HepG2 (cell line): ENCODE measurements around the gene LMCD1.

Source experiments
- ATF1 ChIP-seq: IDR thresholded peaks from 2 replicates; pipeline ENCODE4 v1.6.1; 2016; ENCODE audit warnings: mild to moderate bottlenecking, control low read depth
- BRCA1 ChIP-seq: sonication (generic); formaldehyde crosslinking; IDR thresholded peaks from 2 replicates; pipeline ENCODE4 v1.4.0; 2020; ENCODE audit warnings: missing genetic modification reagents
- HOXA5 ChIP-seq: sonication (generic); formaldehyde crosslinking; IDR thresholded peaks from 2 replicates; pipeline ENCODE4 v1.4.0; 2020; ENCODE audit warnings: missing genetic modification reagents
- IKZF4 ChIP-seq: sonication (generic); formaldehyde crosslinking; IDR thresholded peaks from 2 replicates; pipeline ENCODE4 v1.5.1; 2020; ENCODE audit warnings: borderline replicate concordance, mild to moderate bottlenecking, low read depth, missing genetic modification reagents; ENCODE audit errors: not compliant biosample characterization
- NFIB ChIP-seq: sonication (generic); formaldehyde crosslinking; IDR thresholded peaks from 2 replicates; pipeline ENCODE4 v1.9.0; 2021; ENCODE audit warnings: missing genetic modification reagents, mild to moderate bottlenecking, borderline replicate concordance
- POLR2AphosphoS5 ChIP-seq: IDR thresholded peaks from 2 replicates; pipeline ENCODE4 v1.6.1; 2012; ENCODE audit warnings: low read depth, low read length
- RBFOX2 ChIP-seq: fragments of 200-400 bp; formaldehyde crosslinking; IDR thresholded peaks from 2 replicates; pipeline ENCODE4 v1.6.1; 2017; ENCODE audit warnings: low read depth, mild to moderate bottlenecking, low read length
- RXRA ChIP-seq: sonication (generic); formaldehyde crosslinking; IDR thresholded peaks from 2 replicates; pipeline ENCODE4 v1.5.1; 2020; ENCODE audit warnings: missing genetic modification reagents
- TEAD2 ChIP-seq: sonication (generic); formaldehyde crosslinking; IDR thresholded peaks from 2 replicates; pipeline ENCODE4 v1.9.0; 2021; ENCODE audit warnings: missing genetic modification reagents
- ZNF24 ChIP-seq: fragments of 450-650 bp; IDR thresholded peaks from 2 replicates; pipeline ENCODE4 v1.6.1; 2017; ENCODE audit warnings: antibody characterized with exemption, mild to moderate bottlenecking
- ZNF570 ChIP-seq: sonication (generic); formaldehyde crosslinking; IDR thresholded peaks from 2 replicates; pipeline ENCODE4 v1.4.0; 2020; ENCODE audit warnings: mild to moderate bottlenecking, missing genetic modification reagents, borderline replicate concordance
- TF ChIP-seq, protein P1 (sequence below): sonication (generic); formaldehyde crosslinking; IDR thresholded peaks from 2 replicates; pipeline ENCODE4 v1.8.0; 2022; ENCODE audit warnings: mild to moderate bottlenecking, missing genetic modification reagents; ENCODE audit not compliant: insufficient replicate concordance
- TF ChIP-seq, protein P2 (sequence below): sonication (generic); formaldehyde crosslinking; IDR thresholded peaks from 2 replicates; pipeline ENCODE4 v1.5.0; 2020; ENCODE audit warnings: mild to moderate bottlenecking, missing genetic modification reagents, moderate library complexity
- TF ChIP-seq, protein P3 (sequence below): fragments of 450-650 bp; IDR thresholded peaks from 2 replicates; pipeline ENCODE4 v1.6.1; 2017; ENCODE audit warnings: mild to moderate bottlenecking

DNA sequence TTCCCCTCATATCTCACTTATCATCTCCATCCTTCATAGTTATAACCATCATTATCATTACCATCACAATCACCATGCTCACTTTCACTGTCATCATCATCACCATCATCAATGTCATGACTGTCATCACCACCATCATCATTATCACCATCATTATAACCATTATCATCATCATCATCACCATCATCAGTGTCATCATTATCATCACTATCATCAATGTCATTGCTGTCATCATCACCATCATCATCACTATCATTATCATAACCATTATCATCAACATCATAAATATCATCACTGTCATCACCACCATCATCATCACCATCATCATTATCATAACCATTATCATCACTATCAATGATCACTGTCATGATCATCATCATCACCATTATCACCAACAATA is 98.8 kb downstream of the LMCD1 start:
- TF ChIP-seq TEAD2 (CRISPR knock-in tag) (no peak), RXRA (CRISPR knock-in tag) (no peak), BRCA1 (CRISPR knock-in tag) (no peak), ZNF570 (CRISPR knock-in tag) (no peak), NFIB (CRISPR knock-in tag) (no peak), RBFOX2 (no peak), HOXA5 (no peak), IKZF4 (CRISPR knock-in tag) (no peak), ZNF24 (no peak), POLR2AphosphoS5 (no peak), ATF1 (no peak)
- TF ChIP-seq, protein P1, sequence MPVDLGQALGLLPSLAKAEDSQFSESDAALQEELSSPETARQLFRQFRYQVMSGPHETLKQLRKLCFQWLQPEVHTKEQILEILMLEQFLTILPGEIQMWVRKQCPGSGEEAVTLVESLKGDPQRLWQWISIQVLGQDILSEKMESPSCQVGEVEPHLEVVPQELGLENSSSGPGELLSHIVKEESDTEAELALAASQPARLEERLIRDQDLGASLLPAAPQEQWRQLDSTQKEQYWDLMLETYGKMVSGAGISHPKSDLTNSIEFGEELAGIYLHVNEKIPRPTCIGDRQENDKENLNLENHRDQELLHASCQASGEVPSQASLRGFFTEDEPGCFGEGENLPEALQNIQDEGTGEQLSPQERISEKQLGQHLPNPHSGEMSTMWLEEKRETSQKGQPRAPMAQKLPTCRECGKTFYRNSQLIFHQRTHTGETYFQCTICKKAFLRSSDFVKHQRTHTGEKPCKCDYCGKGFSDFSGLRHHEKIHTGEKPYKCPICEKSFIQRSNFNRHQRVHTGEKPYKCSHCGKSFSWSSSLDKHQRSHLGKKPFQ (CRISPR knock-in tag) = no peak
- TF ChIP-seq, protein P2, sequence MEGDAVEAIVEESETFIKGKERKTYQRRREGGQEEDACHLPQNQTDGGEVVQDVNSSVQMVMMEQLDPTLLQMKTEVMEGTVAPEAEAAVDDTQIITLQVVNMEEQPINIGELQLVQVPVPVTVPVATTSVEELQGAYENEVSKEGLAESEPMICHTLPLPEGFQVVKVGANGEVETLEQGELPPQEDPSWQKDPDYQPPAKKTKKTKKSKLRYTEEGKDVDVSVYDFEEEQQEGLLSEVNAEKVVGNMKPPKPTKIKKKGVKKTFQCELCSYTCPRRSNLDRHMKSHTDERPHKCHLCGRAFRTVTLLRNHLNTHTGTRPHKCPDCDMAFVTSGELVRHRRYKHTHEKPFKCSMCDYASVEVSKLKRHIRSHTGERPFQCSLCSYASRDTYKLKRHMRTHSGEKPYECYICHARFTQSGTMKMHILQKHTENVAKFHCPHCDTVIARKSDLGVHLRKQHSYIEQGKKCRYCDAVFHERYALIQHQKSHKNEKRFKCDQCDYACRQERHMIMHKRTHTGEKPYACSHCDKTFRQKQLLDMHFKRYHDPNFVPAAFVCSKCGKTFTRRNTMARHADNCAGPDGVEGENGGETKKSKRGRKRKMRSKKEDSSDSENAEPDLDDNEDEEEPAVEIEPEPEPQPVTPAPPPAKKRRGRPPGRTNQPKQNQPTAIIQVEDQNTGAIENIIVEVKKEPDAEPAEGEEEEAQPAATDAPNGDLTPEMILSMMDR = no peak
- TF ChIP-seq, protein P3, sequence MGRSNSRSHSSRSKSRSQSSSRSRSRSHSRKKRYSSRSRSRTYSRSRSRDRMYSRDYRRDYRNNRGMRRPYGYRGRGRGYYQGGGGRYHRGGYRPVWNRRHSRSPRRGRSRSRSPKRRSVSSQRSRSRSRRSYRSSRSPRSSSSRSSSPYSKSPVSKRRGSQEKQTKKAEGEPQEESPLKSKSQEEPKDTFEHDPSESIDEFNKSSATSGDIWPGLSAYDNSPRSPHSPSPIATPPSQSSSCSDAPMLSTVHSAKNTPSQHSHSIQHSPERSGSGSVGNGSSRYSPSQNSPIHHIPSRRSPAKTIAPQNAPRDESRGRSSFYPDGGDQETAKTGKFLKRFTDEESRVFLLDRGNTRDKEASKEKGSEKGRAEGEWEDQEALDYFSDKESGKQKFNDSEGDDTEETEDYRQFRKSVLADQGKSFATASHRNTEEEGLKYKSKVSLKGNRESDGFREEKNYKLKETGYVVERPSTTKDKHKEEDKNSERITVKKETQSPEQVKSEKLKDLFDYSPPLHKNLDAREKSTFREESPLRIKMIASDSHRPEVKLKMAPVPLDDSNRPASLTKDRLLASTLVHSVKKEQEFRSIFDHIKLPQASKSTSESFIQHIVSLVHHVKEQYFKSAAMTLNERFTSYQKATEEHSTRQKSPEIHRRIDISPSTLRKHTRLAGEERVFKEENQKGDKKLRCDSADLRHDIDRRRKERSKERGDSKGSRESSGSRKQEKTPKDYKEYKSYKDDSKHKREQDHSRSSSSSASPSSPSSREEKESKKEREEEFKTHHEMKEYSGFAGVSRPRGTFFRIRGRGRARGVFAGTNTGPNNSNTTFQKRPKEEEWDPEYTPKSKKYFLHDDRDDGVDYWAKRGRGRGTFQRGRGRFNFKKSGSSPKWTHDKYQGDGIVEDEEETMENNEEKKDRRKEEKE = no peak
